ENCODE measurements around the gene MAGEA3. TPM values are rescaled to one million over a fixed set of nuclear protein-coding genes. Genes with fewer than 3 reads are reported as not detected.
"Not testable (repeated sequence)": the region's sequence is repeated elsewhere in the genome, so short reads cannot be mapped to it uniquely, and the experiment has no call there.

MAGEA3 gene
- total RNA-seq (2014; rRNA removed; shearing (Covaris generic)) (not detected in 2 replicates), polyA plus RNA-seq (2016; fragmentation: Nextera tagmentation; extraction: Ambion mirVana) (not detected in 2 replicates)

GRCh38 chrX:152697952-152698931, at the start of gene MAGEA3:
Gene MAGEA3 (plus strand): TSS chrX:152698794. CDS start chrX:152700833, 2,039 bp downstream.
- H3K9me2 ChIP-seq (ENCODE audit: insufficient read depth); H3K9ac ChIP-seq; in situ Hi-C loops (cut with MboI); H3K27ac ChIP-seq; H4K20me1 ChIP-seq (ENCODE audit: insufficient read depth); H3K4me3 ChIP-seq; H3K9me3 ChIP-seq (ENCODE audit: low read depth); H3K79me2 ChIP-seq (ENCODE audit: insufficient read depth); H2AFZ ChIP-seq; H3K4me1 ChIP-seq (ENCODE audit: insufficient read depth); H3K36me3 ChIP-seq (ENCODE audit: low read depth); H3K27me3 ChIP-seq (replicated peaks; ENCODE audit: insufficient read depth); H3F3A ChIP-seq (ENCODE audit: insufficient read depth); H3K4me2 ChIP-seq (ENCODE audit: unreplicated experiment); DNase-seq: not testable (repeated sequence)
- whole genome bisulfite sequencing, 2 experiments (ENCODE audit: low coverage in 1 of 2, low lambda C conversion rate in 2 of 2, missing lambda C conversion rate in 2 of 2) = 0% methylated on average over 2 of the region's 34 CpGs; no CpG with 5 or more reads in 1 of the 2 experiments

GRCh38 chrX:152652060-152652459, 46.5 kb upstream of the MAGEA3 start:
- Histone ChIP-seq H4K20me1 (ENCODE audit: insufficient read depth) (no peaks in the 10 kb centered on the region), H3K79me2 (ENCODE audit: insufficient read depth) (no peaks in the 10 kb centered on the region), H3K4me3 (no peak overlapping the region), H3K9ac (no peak overlapping the region), H3F3A (ENCODE audit: insufficient read depth) (no peaks in the 10 kb centered on the region), H3K4me1 (ENCODE audit: insufficient read depth) (no peaks in the 10 kb centered on the region), H2AFZ (no peak overlapping the region), H3K9me2 (ENCODE audit: insufficient read depth) (no peaks in the 10 kb centered on the region), H3K27ac (no peak overlapping the region), H3K9me3 (ENCODE audit: low read depth) (no peaks in the 10 kb centered on the region), H3K36me3 (ENCODE audit: low read depth) (no peaks in the 10 kb centered on the region), H3K27me3 (replicated peaks; ENCODE audit: insufficient read depth) (no peaks in the 10 kb centered on the region), H3K4me2 (ENCODE audit: unreplicated experiment) (no peak overlapping the region)
- in situ Hi-C loops (cut with MboI) = no loop called here
- no peak for TF ChIP-seq EZH2 (IDR thresholded peaks at IDR 0.05; ENCODE audit: insufficient read depth, poor library complexity, severe bottlenecking)
- no peak for TF ChIP-seq EZH2phosphoT487 (IDR thresholded peaks at IDR 0.05; ENCODE audit: insufficient read depth, low read depth)
- WGBS, 2 experiments (ENCODE audit: low coverage in 1 of 2, low lambda C conversion rate in 2 of 2, missing lambda C conversion rate in 2 of 2) = 71 to 72% methylated on average over 6 of the region's 6 CpGs
- no peak for DNase-seq

- in situ Hi-C loops (cut with MboI) = no loop called here
- Histone ChIP-seq H3K4me2 (ENCODE audit: unreplicated experiment) (no peak overlapping the region), H3F3A (ENCODE audit: insufficient read depth) (no peaks in the 10 kb centered on the region), H3K36me3 (ENCODE audit: low read depth) (no peaks in the 10 kb centered on the region), H3K27me3 (replicated peaks; ENCODE audit: insufficient read depth) (no peaks in the 10 kb centered on the region), H3K9me2 (ENCODE audit: insufficient read depth) (no peaks in the 10 kb centered on the region), H3K79me2 (ENCODE audit: insufficient read depth) (no peaks in the 10 kb centered on the region), H3K27ac (no peak overlapping the region), H3K9me3 (ENCODE audit: low read depth) (no peaks in the 10 kb centered on the region), H2AFZ (no peak overlapping the region), H4K20me1 (ENCODE audit: insufficient read depth) (no peaks in the 10 kb centered on the region), H3K9ac (no peak overlapping the region), H3K4me1 (ENCODE audit: insufficient read depth) (no peaks in the 10 kb centered on the region), H3K4me3 (no peak overlapping the region)
- WGBS, 2 experiments (ENCODE audit: low coverage in 1 of 2, low lambda C conversion rate in 2 of 2, missing lambda C conversion rate in 2 of 2) = 62 to 80% methylated on average over 8 to 16 of the region's 16 CpGs
- no peak for DNase-seq
- TF ChIP-seq EZH2 (IDR thresholded peaks at IDR 0.05; ENCODE audit: insufficient read depth, poor library complexity, severe bottlenecking) = no peak
- TF ChIP-seq EZH2phosphoT487 (IDR thresholded peaks at IDR 0.05; ENCODE audit: insufficient read depth, low read depth) = no peak
These were observed 46.1 kb upstream of the MAGEA3 start for GRCh38 chrX:152652467-152652866.

GRCh38 chrX:152656087-152656486, 42.5 kb upstream of the MAGEA3 start:
- H3K4me1 ChIP-seq (ENCODE audit: insufficient read depth) = no peaks in the 10 kb centered on the region
- TF ChIP-seq EZH2phosphoT487 (IDR thresholded peaks at IDR 0.05; ENCODE audit: insufficient read depth, low read depth) (no peak), EZH2 (IDR thresholded peaks at IDR 0.05; ENCODE audit: insufficient read depth, poor library complexity, severe bottlenecking) (no peak)
- WGBS, 2 experiments (ENCODE audit: low coverage in 1 of 2, low lambda C conversion rate in 2 of 2, missing lambda C conversion rate in 2 of 2) = 46 to 51% methylated on average over 4 of the region's 4 CpGs
- H3K79me2 ChIP-seq (ENCODE audit: insufficient read depth) = no peaks in the 10 kb centered on the region
- H2AFZ ChIP-seq = no peak overlapping the region
- no peak overlapping the region for H3K4me2 ChIP-seq (ENCODE audit: unreplicated experiment)
- H3K27ac ChIP-seq = no peak overlapping the region
- no peaks in the 10 kb centered on the region for H3F3A ChIP-seq (ENCODE audit: insufficient read depth)
- H3K9me3 ChIP-seq (ENCODE audit: low read depth) = no peaks in the 10 kb centered on the region
- DNase-seq = no peak
- H4K20me1 ChIP-seq (ENCODE audit: insufficient read depth) = no peaks in the 10 kb centered on the region
- in situ Hi-C loops (cut with MboI) = no loop called here
- H3K4me3 ChIP-seq = no peak overlapping the region
- H3K9me2 ChIP-seq (ENCODE audit: insufficient read depth) = no peaks in the 10 kb centered on the region
- H3K9ac ChIP-seq = no peak overlapping the region
- no peaks in the 10 kb centered on the region for H3K27me3 ChIP-seq (replicated peaks; ENCODE audit: insufficient read depth)
- H3K36me3 ChIP-seq (ENCODE audit: low read depth) = no peaks in the 10 kb centered on the region

All from GM23248 (cell line).